Body of pancreas (tissue), 4 donors: ENCODE results near the gene MAEA. TPM values are rescaled to one million over a fixed set of nuclear protein-coding genes. Genes with fewer than 3 reads are reported as not detected.

Source experiments
- ATAC-seq: fragments of 150-250 bp; one replicate; pipeline ENCODE4 v1.9.1; 2016
- DNase-seq, 4 donors: peaks; one replicate each; pipeline ENCODE4 v3.0.0-alpha.2; 2019
- H3K27ac ChIP-seq, 4 donors: fragments of 200-600 bp; sonication (generic); 1 replicate in 3 of 4; 2 replicates in 1 of 4; pipeline versions ENCODE4 v1.5.1 to v1.6.1; 2016 to 2019; ENCODE audit warnings: mild to moderate bottlenecking in 1 of 4, mixed read lengths in 1 of 4, moderate library complexity in 1 of 4
- H3K27me3 ChIP-seq, 2 donors: fragments of 200-600 bp; sonication (generic); one replicate each; pipeline ENCODE4 v1.6.0; 2016; ENCODE audit warnings: mild to moderate bottlenecking in 1 of 2
- H3K36me3 ChIP-seq, 2 donors: fragments of 200-600 bp; sonication (generic); replicated peaks in 1 of 2; 2 replicates each; pipeline ENCODE4 v1.5.1; 2016; ENCODE audit warnings: low read depth in 2 of 2; ENCODE audit not compliant: insufficient read depth in 1 of 2
- H3K4me1 ChIP-seq: fragments of 200-600 bp; sonication (generic); one replicate; pipeline ENCODE4 v1.6.0; 2016
- H3K4me3 ChIP-seq, 2 donors: fragments of 200-600 bp; sonication (generic); 1 replicate in 1 of 2; 2 replicates in 1 of 2; pipeline ENCODE4 v1.5.1; 2016 to 2019
- H3K9me3 ChIP-seq, 3 donors: fragments of 200-600 bp; sonication (generic); 1 replicate in 2 of 3; 2 replicates in 1 of 3; pipeline ENCODE4 v1.5.1; 2016
- CTCF ChIP-seq, 7 experiments: fragments of 450-650 bp in 4 of 7; fragments of 200-600 bp in 3 of 7; sonication (generic) in 3 of 7; IDR thresholded peaks; one replicate each; pipeline ENCODE4 v1.5.1; 2016 to 2019; ENCODE audit warnings: antibody characterized with exemption in 7 of 7
- POLR2A ChIP-seq, 3 donors: fragments of 450-650 bp; IDR thresholded peaks; one replicate each; pipeline ENCODE4 v1.6.1; 2016; ENCODE audit warnings: antibody characterized with exemption in 3 of 3, mild to moderate bottlenecking in 2 of 3
- WGBS, 2 donors: methylation state at CpG; one replicate each; pipeline ENCODE4 v1.1.5; 2017; 5-methylcytosine and 5-hydroxymethylcytosine counted together
- intact Hi-C: fragments of 100-400 bp; cut with DNase I; formaldehyde crosslinking; loops from one replicate; pipeline ENCODE4 v1.15.1; 2023
- total RNA-seq, 2 donors: library from RNA; depleted of rRNA; stranded (reverse); fragments of >200 nt; gene quantifications; one replicate each; pipeline ENCODE4 v1.1.0, GENCODE V29; 2016

MAEA gene
- total RNA-seq, 2 donors from 2014 or later = 68.7 to 88.0 TPM

- H3K4me1 ChIP-seq = no peaks in the 10 kb centered on the region
- H3K4me3 ChIP-seq = no peak overlapping the region
- peaks cover 15 to 30% of the 10 kb centered on the region in 2 donors for H3K36me3 ChIP-seq
- H3K27ac ChIP-seq = no peak overlapping the region
- no peak for DNase-seq
- TF ChIP-seq POLR2A (IDR thresholded peaks at IDR 0.05) = no peak
- no peak for TF ChIP-seq CTCF (IDR thresholded peaks at IDR 0.05)
- 97 to 98% methylated on average over 3 to 12 of the region's 13 CpGs for WGBS, 2 donors
- no peaks in the 10 kb centered on the region for H3K9me3 ChIP-seq
- no peaks in the 10 kb centered on the region for H3K27me3 ChIP-seq
- intact Hi-C loops = no loop called here
- no peak for ATAC-seq
Observed at GRCh38 chr4:1318046-1318375, 28.3 kb downstream of the MAEA start.

- WGBS, 2 donors = 82 to 90% methylated on average over 10 to 18 of the region's 18 CpGs
- DNase-seq = peak in 1 of 4 donors; percentile 18
Observed at GRCh38 chr4:1318488-1319213, 29.0 kb downstream of the MAEA start.

GRCh38 chr4:1321486-1321885, 31.8 kb downstream of the MAEA start:
- TF ChIP-seq POLR2A (IDR thresholded peaks at IDR 0.05) (no peak), CTCF (IDR thresholded peaks at IDR 0.05) (no peak)
- peaks cover 5 to 12% of the 10 kb centered on the region in 2 donors for H3K36me3 ChIP-seq
- no peaks in the 10 kb centered on the region for H3K4me1 ChIP-seq
- WGBS, 2 donors = 85 to 93% methylated on average over 13 of the region's 13 CpGs
- H3K4me3 ChIP-seq = no peak overlapping the region
- no peak overlapping the region for H3K27ac ChIP-seq
- no peak for DNase-seq
- no peaks in the 10 kb centered on the region for H3K9me3 ChIP-seq
- no peaks in the 10 kb centered on the region for H3K27me3 ChIP-seq
- intact Hi-C loops = no loop called here
- no peak for ATAC-seq

More at GRCh38 chr4:1318488-1319213, 29.0 kb downstream of the MAEA start:
- no peaks in the 10 kb centered on the region for H3K9me3 ChIP-seq
- intact Hi-C loops = no loop called here
- H3K36me3 ChIP-seq = peaks cover 9 to 25% of the 10 kb centered on the region in 2 donors
- no peak overlapping the region for H3K4me3 ChIP-seq
- TF ChIP-seq CTCF (IDR thresholded peaks at IDR 0.05) (peak in 1 of 7 experiments; percentile 9), POLR2A (IDR thresholded peaks at IDR 0.05) (no peak)
- no peaks in the 10 kb centered on the region for H3K4me1 ChIP-seq
- H3K27me3 ChIP-seq = no peaks in the 10 kb centered on the region
- no peak overlapping the region for H3K27ac ChIP-seq
- peak; percentile 18 for ATAC-seq

- Histone ChIP-seq H3K4me1 (no peaks in the 10 kb centered on the region), H3K4me3 (no peak overlapping the region), H3K27ac (no peak overlapping the region), H3K36me3 (peaks cover 5 to 12% of the 10 kb centered on the region in 2 donors), H3K9me3 (no peaks in the 10 kb centered on the region), H3K27me3 (no peaks in the 10 kb centered on the region)
- DNase-seq (no peak), ATAC-seq (no peak)
- TF ChIP-seq CTCF (IDR thresholded peaks at IDR 0.05) = no peak
- no peak for TF ChIP-seq POLR2A (IDR thresholded peaks at IDR 0.05)
- WGBS, 2 donors = 91 to 96% methylated on average over 15 to 18 of the region's 18 CpGs
- intact Hi-C loops = no loop called here
Observed at GRCh38 chr4:1321946-1322650, 32.4 kb downstream of the MAEA start.
